Testis (tissue), 2 donors: ENCODE results near the gene NTSR2.

Experiments used
- CTCF ChIP-seq, 3 experiments: fragments of 450-650 bp in 2 of 3; fragments of 200-600 bp in 1 of 3; sonication (generic) in 1 of 3; IDR thresholded peaks; one replicate each; pipeline ENCODE4 v1.5.1; 2016 to 2019; ENCODE audit warnings: antibody characterized with exemption in 3 of 3, mild to moderate bottlenecking in 2 of 3, moderate library complexity in 1 of 3
- POLR2A ChIP-seq: fragments of 450-650 bp; IDR thresholded peaks from one replicate; pipeline ENCODE4 v1.6.1; 2017; ENCODE audit warnings: antibody characterized with exemption, mild to moderate bottlenecking, moderate library complexity

GRCh38 chr2:11615209-11615608 lies 54.8 kb downstream of the NTSR2 start:
- TF ChIP-seq CTCF (IDR thresholded peaks at IDR 0.05) (no peak), POLR2A (no peak)
